Stomach (tissue), 9 donors: ENCODE data around the gene RHOBTB1. TPM values are rescaled to one million over a fixed set of nuclear protein-coding genes. Genes with fewer than 3 reads are reported as not detected.

Experiments
- DNase-seq, 2 donors: peaks; one replicate each; pipeline versions ENCODE4 v3.0.0 to v3.0.0-alpha.2; 2013 to 2019
- H3K27ac ChIP-seq, 5 donors: fragments of 200-600 bp in 4 of 5; sonication (generic) in 4 of 5; one replicate each; pipeline ENCODE4 v1.5.1; 2013 to 2019; ENCODE audit warnings: mild to moderate bottlenecking in 1 of 5, moderate library complexity in 1 of 5
- H3K27me3 ChIP-seq, 3 donors: fragments of 200-600 bp; sonication (generic); one replicate each; pipeline ENCODE4 v1.5.1; 2017 to 2019; ENCODE audit warnings: mixed run types in 1 of 3
- H3K36me3 ChIP-seq, 4 donors: fragments of 200-600 bp; sonication (generic); 1 replicate in 3 of 4; 2 replicates in 1 of 4; pipeline ENCODE4 v1.5.1; 2016 to 2019
- H3K4me1 ChIP-seq, 4 donors: fragments of 200-600 bp; sonication (generic); one replicate each; pipeline ENCODE4 v1.5.1; 2016 to 2019
- H3K4me3 ChIP-seq, 4 donors: fragments of 200-600 bp; sonication (generic) in 3 of 4; one replicate each; pipeline ENCODE4 v1.5.1; 2016 to 2019; ENCODE audit warnings: mild to moderate bottlenecking in 1 of 4
- H3K9me3 ChIP-seq, 4 donors: fragments of 200-600 bp; sonication (generic); one replicate each; pipeline ENCODE4 v1.5.1; 2016 to 2019
- EP300 ChIP-seq: sonication (generic); formaldehyde crosslinking; IDR thresholded peaks from one replicate; pipeline ENCODE4 v1.6.1; 2017; ENCODE audit warnings: antibody characterized with exemption
- POLR2A ChIP-seq, 4 donors: fragments of 450-650 bp; IDR thresholded peaks; one replicate each; pipeline ENCODE4 v1.6.1; 2016; ENCODE audit warnings: antibody characterized with exemption in 4 of 4, control low read depth in 2 of 4, mild to moderate bottlenecking in 1 of 4, moderate library complexity in 1 of 4
- POLR2AphosphoS5 ChIP-seq, 3 donors: sonication (generic); formaldehyde crosslinking; IDR thresholded peaks; one replicate each; pipeline ENCODE4 v1.6.1; 2016; ENCODE audit warnings: antibody characterized with exemption in 3 of 3
- WGBS, 5 donors: extraction: QIAGEN DNeasy Blood & Tissue Kit in 3 of 5; methylation state at CpG; one replicate each; pipeline versions ENCODE4 v1.1.5 to v1.1.7; 2013 to 2018; 5-methylcytosine and 5-hydroxymethylcytosine counted together
- intact Hi-C: fragments of 100-400 bp; cut with DNase I; formaldehyde crosslinking; loops from one replicate; pipeline ENCODE4 v1.15.1; 2023; ENCODE audit warnings: low total_unique reads
- polyA plus RNA-seq, 3 donors: library from polyadenylated mRNA; stranded (reverse); fragments of 200-250 nt; gene quantifications; one replicate each; pipeline ENCODE4 v1.2.3, GENCODE V29; 2013
- total RNA-seq, 5 donors: library from RNA; depleted of rRNA; stranded (reverse); fragments of >200 nt; gene quantifications; one replicate each; pipeline versions ENCODE4 v1.1.0 to v1.2.3, GENCODE V29; 2014 to 2016
- TF ChIP-seq, protein P1 (sequence below), 7 experiments: fragments of 450-650 bp in 4 of 7; fragments of 200-600 bp in 3 of 7; sonication (generic) in 3 of 7; IDR thresholded peaks; one replicate each; pipeline ENCODE4 v1.5.1; 2016 to 2019; ENCODE audit warnings: antibody characterized with exemption in 7 of 7, control low read depth in 2 of 7, mild to moderate bottlenecking in 1 of 7
- donor health status: healthy with polysubstance abuse.
- donor health status: Bipolar disorder and iron deficiency.
- donor health status: healthy.

Gene RHOBTB1
- total and polyA plus RNA-seq, 8 donors = 2.3 to 302 (median 21.9) TPM

DNA sequence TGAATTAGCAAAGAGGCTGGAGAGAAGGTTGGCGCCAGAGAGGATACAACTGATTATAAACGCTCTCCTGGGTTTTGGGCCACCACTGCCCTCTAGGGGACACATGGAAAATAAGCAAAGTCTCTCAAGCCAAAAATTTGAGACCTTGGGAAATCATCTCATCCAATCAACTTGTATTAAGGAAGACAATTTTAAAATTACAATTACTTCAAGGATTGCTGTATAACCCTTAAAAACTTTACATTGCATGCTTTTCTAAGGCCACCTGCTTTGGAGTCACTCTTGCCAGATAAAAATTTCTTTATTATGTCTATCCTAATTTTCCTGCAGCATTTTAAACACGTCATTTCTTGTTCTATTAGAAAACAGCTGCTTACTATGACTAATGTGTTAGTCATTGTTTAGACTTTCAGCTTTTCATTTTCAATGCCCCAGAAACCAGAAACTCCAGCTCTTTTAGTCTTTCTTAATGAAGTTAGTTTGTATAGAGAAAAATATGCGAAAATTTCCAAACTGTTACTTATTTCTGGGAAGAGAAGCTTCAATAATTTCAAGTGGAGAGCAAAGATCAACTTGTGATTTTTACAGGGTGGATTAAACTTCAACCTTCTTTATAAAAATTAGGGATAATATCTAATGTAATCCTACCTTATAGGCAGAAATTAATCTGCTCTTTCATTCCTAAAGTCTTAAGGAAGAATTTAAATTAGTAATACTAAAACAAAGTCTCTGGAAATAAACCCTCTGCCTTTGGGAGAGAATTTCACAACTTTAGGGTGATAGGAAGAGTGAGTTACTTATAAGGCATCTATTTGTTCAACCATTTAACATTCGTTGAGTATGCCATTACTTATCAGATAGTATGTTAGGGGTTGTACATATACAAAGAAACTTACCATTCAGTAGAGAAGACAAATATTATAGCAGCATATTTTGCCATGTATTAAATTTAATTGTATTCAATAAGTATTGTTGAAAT is 20.6 kb upstream of the RHOBTB1 start:
- Histone ChIP-seq H3K27ac (peak overlapping the region in 4 of 5 donors; percentile 52 to 83 (median 74)), H3K27me3 (no peaks in the 10 kb centered on the region), H3K4me1 (peaks cover 0 to 49% (median 24%) of the 10 kb centered on the region in 4 donors), H3K4me3 (no peak overlapping the region), H3K36me3 (no peaks in the 10 kb centered on the region), H3K9me3 (no peaks in the 10 kb centered on the region)
- WGBS, 5 donors = 15 to 19% (median 16%) methylated on average over 5 of the region's 5 CpGs
- TF ChIP-seq POLR2AphosphoS5 (IDR thresholded peaks at IDR 0.05) (peak in 1 of 3 donors; percentile 72), EP300 (no peak)
- TF ChIP-seq, protein P1, sequence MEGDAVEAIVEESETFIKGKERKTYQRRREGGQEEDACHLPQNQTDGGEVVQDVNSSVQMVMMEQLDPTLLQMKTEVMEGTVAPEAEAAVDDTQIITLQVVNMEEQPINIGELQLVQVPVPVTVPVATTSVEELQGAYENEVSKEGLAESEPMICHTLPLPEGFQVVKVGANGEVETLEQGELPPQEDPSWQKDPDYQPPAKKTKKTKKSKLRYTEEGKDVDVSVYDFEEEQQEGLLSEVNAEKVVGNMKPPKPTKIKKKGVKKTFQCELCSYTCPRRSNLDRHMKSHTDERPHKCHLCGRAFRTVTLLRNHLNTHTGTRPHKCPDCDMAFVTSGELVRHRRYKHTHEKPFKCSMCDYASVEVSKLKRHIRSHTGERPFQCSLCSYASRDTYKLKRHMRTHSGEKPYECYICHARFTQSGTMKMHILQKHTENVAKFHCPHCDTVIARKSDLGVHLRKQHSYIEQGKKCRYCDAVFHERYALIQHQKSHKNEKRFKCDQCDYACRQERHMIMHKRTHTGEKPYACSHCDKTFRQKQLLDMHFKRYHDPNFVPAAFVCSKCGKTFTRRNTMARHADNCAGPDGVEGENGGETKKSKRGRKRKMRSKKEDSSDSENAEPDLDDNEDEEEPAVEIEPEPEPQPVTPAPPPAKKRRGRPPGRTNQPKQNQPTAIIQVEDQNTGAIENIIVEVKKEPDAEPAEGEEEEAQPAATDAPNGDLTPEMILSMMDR (IDR thresholded peaks at IDR 0.05) = peak in 5 of 7 experiments; percentile 53 to 81 (median 63)
- intact Hi-C loops = loop anchor here (10.0 kb wide), 1 partner anchor 140 kb away; no protein-coding TSS in a partner anchor
- peak; percentile 65 to 92 for DNase-seq

- no peaks in the 10 kb centered on the region for H3K36me3 ChIP-seq
- TF ChIP-seq EP300 = no peak
- no peak for TF ChIP-seq POLR2A (IDR thresholded peaks at IDR 0.05)
- TF ChIP-seq, protein P1 (IDR thresholded peaks at IDR 0.05) = no peak
- TF ChIP-seq POLR2AphosphoS5 (IDR thresholded peaks at IDR 0.05) = no peak
- no peaks in the 10 kb centered on the region for H3K27me3 ChIP-seq
- no peak for DNase-seq
- peak overlapping the region in 3 of 5 donors; percentile 8 to 83 (median 75) for H3K27ac ChIP-seq
- no peaks in the 10 kb centered on the region for H3K9me3 ChIP-seq
- intact Hi-C loops = loop anchor here (10.0 kb wide), 1 partner anchor 139 kb away; no protein-coding TSS in a partner anchor
- H3K4me1 ChIP-seq = peaks cover 0 to 49% (median 27%) of the 10 kb centered on the region in 4 donors
- H3K4me3 ChIP-seq = no peak overlapping the region
- WGBS, 5 donors = 25 to 35% (median 29%) methylated on average over 4 of the region's 4 CpGs
These were observed 19.7 kb upstream of the RHOBTB1 start for GRCh38 chr10:60963441-60964256.

- Histone ChIP-seq H3K27ac (peak overlapping the region in 1 of 5 donors; percentile 75), H3K36me3 (no peaks in the 10 kb centered on the region), H3K4me3 (no peak overlapping the region), H3K9me3 (no peaks in the 10 kb centered on the region), H3K4me1 (peaks cover 0 to 48% (median 26%) of the 10 kb centered on the region in 4 donors), H3K27me3 (no peaks in the 10 kb centered on the region)
- intact Hi-C loops = loop anchor here (10.0 kb wide), 1 partner anchor 138 kb away; no protein-coding TSS in a partner anchor
- TF ChIP-seq POLR2AphosphoS5 (IDR thresholded peaks at IDR 0.05) = no peak
- TF ChIP-seq, protein P1 (IDR thresholded peaks at IDR 0.05) = no peak
- TF ChIP-seq POLR2A (IDR thresholded peaks at IDR 0.05) = no peak
- TF ChIP-seq EP300 = no peak
- DNase-seq = no peak
- 63 to 69% (median 68%) methylated on average over 3 of the region's 3 CpGs for WGBS, 5 donors
These were observed 19.0 kb upstream of the RHOBTB1 start for GRCh38 chr10:60962946-60963345.

DNA sequence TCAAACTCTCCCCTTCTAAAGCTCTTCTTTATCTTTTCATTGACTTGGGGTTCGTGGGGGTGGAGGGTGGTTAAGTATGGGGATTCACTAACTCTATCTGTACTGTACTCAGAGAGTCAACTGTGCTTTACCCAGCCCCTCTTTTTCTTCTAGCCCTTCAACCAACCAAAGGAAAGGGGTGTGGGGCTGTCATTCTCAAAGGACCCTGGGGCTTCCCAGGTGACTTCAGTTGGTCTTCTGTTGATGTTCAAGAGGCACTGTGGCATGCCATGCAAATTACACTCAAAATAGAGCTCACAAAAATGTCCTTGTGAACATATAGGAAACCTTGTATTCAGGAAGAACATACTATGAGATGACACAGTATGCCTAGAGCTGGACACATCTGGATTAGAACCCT is 16.9 kb upstream of the RHOBTB1 start:
- TF ChIP-seq EP300 (no peak), POLR2AphosphoS5 (IDR thresholded peaks at IDR 0.05) (no peak), POLR2A (IDR thresholded peaks at IDR 0.05) (no peak)
- TF ChIP-seq, protein P1 (IDR thresholded peaks at IDR 0.05) = no peak
- no peaks in the 10 kb centered on the region for H3K9me3 ChIP-seq
- no peak for DNase-seq
- intact Hi-C loops = loop anchor here (10.0 kb wide), 1 partner anchor 136 kb away; no protein-coding TSS in a partner anchor
- H3K27ac ChIP-seq = no peak overlapping the region
- peaks cover 0 to 41% (median 23%) of the 10 kb centered on the region in 4 donors for H3K4me1 ChIP-seq
- no peaks in the 10 kb centered on the region for H3K36me3 ChIP-seq
- H3K4me3 ChIP-seq = no peak overlapping the region
- H3K27me3 ChIP-seq = no peaks in the 10 kb centered on the region
- 79 to 92% (median 85%) methylated on average over 1 of the region's 1 CpG for WGBS, 5 donors
